ENCODE data around the gene IFI44L. TPM values are rescaled to one million over a fixed set of nuclear protein-coding genes. Genes with fewer than 3 reads are reported as not detected.

The IFI44L gene
- polyA plus RNA-seq, 1 of the 3 experiments (the other 2 are of a cell fraction): 1.1 TPM

DNA sequence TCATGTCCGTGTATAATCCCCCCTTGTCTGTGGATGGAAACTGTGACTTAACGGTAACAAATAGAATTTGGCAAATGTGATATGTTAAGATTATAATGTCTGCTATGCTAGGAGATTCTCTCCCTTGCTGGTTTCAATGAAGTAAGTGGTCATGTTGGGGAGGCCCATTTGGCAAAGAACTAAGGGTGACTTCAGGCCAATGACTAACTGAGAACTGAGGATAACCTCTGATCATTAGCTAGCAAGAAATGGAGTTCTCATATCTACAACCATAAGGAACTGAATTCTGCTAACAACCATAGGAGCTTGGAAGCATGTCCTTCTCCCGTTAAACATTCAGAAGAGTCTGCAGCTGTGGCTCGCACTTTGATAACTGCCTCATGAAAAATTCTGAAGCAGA is 2.3 kb downstream of the IFI44L start:
- H3K4me3 ChIP-seq (ENCODE audit: low read depth in 2 of 2, low read length in 1 of 2): no peak overlapping the region
- over 99% methylated on average over 4 of the region's 4 CpGs for WGBS (ENCODE audit: low lambda C conversion rate)
- no peaks in the 10 kb centered on the region for H3K27me3 ChIP-seq (ENCODE audit: insufficient read depth)
- no peaks in the 10 kb centered on the region for H3K79me2 ChIP-seq (ENCODE audit: insufficient read depth)
- H3K4me1 ChIP-seq (ENCODE audit: control insufficient read depth in 1 of 2, insufficient read depth in 2 of 2, low read depth in 1 of 2, low read length in 1 of 2): peaks cover 6 to 24% of the 10 kb centered on the region in 2 experiments; a peak in 3 of 4 replicates
- no peaks in the 10 kb centered on the region for H4K20me1 ChIP-seq (ENCODE audit: insufficient read depth)
- TF ChIP-seq EP300 (IDR thresholded peaks at IDR 0.05; ENCODE audit: borderline replicate concordance in 1 of 2, low read depth in 1 of 2, low read length in 1 of 2): no peak
- no peak for TF ChIP-seq CTCF (IDR thresholded peaks at IDR 0.05)
- TF ChIP-seq NFIC (IDR thresholded peaks at IDR 0.05; ENCODE audit: borderline replicate concordance): no peak
- TF ChIP-seq SMC3 (IDR thresholded peaks at IDR 0.05; ENCODE audit: low read depth, low read length): no peak
- TF ChIP-seq JUND (IDR thresholded peaks at IDR 0.05): no peak
- no peak for TF ChIP-seq RAD21 (IDR thresholded peaks at IDR 0.05; ENCODE audit: low read length)
- TF ChIP-seq, protein P1, sequence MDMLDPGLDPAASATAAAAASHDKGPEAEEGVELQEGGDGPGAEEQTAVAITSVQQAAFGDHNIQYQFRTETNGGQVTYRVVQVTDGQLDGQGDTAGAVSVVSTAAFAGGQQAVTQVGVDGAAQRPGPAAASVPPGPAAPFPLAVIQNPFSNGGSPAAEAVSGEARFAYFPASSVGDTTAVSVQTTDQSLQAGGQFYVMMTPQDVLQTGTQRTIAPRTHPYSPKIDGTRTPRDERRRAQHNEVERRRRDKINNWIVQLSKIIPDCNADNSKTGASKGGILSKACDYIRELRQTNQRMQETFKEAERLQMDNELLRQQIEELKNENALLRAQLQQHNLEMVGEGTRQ (IDR thresholded peaks at IDR 0.05; ENCODE audit: borderline replicate concordance, low read depth, low read length): no peak
- TF ChIP-seq FOXJ3 (CRISPR knock-in tag; IDR thresholded peaks at IDR 0.05): no peak
- no peak for TF ChIP-seq TCF12 (IDR thresholded peaks at IDR 0.05)
- no peak for TF ChIP-seq RFX5 (IDR thresholded peaks at IDR 0.05; ENCODE audit: low read length)
- TF ChIP-seq, protein P2, sequence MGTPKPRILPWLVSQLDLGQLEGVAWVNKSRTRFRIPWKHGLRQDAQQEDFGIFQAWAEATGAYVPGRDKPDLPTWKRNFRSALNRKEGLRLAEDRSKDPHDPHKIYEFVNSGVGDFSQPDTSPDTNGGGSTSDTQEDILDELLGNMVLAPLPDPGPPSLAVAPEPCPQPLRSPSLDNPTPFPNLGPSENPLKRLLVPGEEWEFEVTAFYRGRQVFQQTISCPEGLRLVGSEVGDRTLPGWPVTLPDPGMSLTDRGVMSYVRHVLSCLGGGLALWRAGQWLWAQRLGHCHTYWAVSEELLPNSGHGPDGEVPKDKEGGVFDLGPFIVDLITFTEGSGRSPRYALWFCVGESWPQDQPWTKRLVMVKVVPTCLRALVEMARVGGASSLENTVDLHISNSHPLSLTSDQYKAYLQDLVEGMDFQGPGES (IDR thresholded peaks at IDR 0.05; ENCODE audit: low read depth, low read length): no peak
- TF ChIP-seq MAX (IDR thresholded peaks at IDR 0.05; ENCODE audit: low read depth): no peak
- no peak for TF ChIP-seq GATA2 (CRISPR knock-in tag; IDR thresholded peaks at IDR 0.05)
- no peak for TF ChIP-seq YY1 (IDR thresholded peaks at IDR 0.05; ENCODE audit: low read depth)
- TF ChIP-seq REST (IDR thresholded peaks at IDR 0.05; ENCODE audit: low read depth, low read length): no peak
- TF ChIP-seq POLR2AphosphoS5 (IDR thresholded peaks at IDR 0.05; ENCODE audit: low read depth, low read length): no peak
- TF ChIP-seq, protein P3, sequence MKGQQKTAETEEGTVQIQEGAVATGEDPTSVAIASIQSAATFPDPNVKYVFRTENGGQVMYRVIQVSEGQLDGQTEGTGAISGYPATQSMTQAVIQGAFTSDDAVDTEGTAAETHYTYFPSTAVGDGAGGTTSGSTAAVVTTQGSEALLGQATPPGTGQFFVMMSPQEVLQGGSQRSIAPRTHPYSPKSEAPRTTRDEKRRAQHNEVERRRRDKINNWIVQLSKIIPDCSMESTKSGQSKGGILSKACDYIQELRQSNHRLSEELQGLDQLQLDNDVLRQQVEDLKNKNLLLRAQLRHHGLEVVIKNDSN (IDR thresholded peaks at IDR 0.05; ENCODE audit: borderline replicate concordance, low read depth): no peak
- TF ChIP-seq MXI1 (IDR thresholded peaks at IDR 0.05; ENCODE audit: low read depth, low read length): no peak
- TF ChIP-seq FOXM1 (IDR thresholded peaks at IDR 0.05; ENCODE audit: low read depth): no peak
- TF ChIP-seq ZBTB33 (IDR thresholded peaks at IDR 0.05; ENCODE audit: borderline replicate concordance, low read depth): no peak
- no peak overlapping the region for H2AFZ ChIP-seq (ENCODE audit: low read depth)
- no peak overlapping the region for H3K4me2 ChIP-seq
- CTCF ChIA-PET: interaction anchor here (0.9 to 3.5 kb wide), 3 partner anchors 12 to 51 kb away, joined by 3 to 18 read pairs (median 4); no protein-coding TSS in a partner anchor
- no peaks in the 10 kb centered on the region for H3K36me3 ChIP-seq (replicated peaks in 1 of 2; ENCODE audit: control insufficient read depth in 1 of 2, insufficient read depth in 2 of 2, low read length in 1 of 2)
- no peaks in the 10 kb centered on the region for H3K9me3 ChIP-seq
- DNase-seq: no peak
- H3K9ac ChIP-seq: no peak overlapping the region
- H3K27ac ChIP-seq (ENCODE audit: low read depth in 2 of 2, low read length in 1 of 2): no peak overlapping the region
- H3K9me2 ChIP-seq: no peaks in the 10 kb centered on the region
- peaks cover 27% of the 10 kb centered on the region for H3F3A ChIP-seq (replicated peaks; ENCODE audit: insufficient read depth)
- POLR2A ChIA-PET: no interaction called here

Measured in SK-N-SH (cell line).